A549 (cell line): Measurements from ENCODE around the gene MESD. TPM values are rescaled to one million over a fixed set of nuclear protein-coding genes. Genes with fewer than 3 reads are reported as not detected.

Source experiments
- ATAC-seq, 2 experiments: fragments of 200-7000 bp in 1 of 2; fragments of >200 bp in 1 of 2; cut with Nextera tagmentation in 1 of 2; cut with Tn5 transposase in 1 of 2; 3 replicates each; pipeline versions ENCODE4 v1.8.0 to v1.9.1; 2018 to 2020; ENCODE audit warnings: mild to moderate bottlenecking in 1 of 2, moderate library complexity in 1 of 2
- CTCF ChIA-PET: fragments of 300-600 bp; sonication (Branson Sonifier 250); formaldehyde crosslinking; extraction: SDS; loops from one replicate; lab custom pipeline; 2021; ENCODE audit warnings: antibody characterized with exemption, inconsistent platforms; lab: Yijun Ruan, JAX
- POLR2A ChIA-PET: fragments of 350-600 bp; formaldehyde crosslinking; extraction: SDS; loops from one replicate; lab custom pipeline; 2021; ENCODE audit warnings: antibody characterized with exemption, inconsistent platforms; lab: Yijun Ruan, JAX
- DNase-seq, 2 experiments: peaks; one replicate each; pipeline versions ENCODE4 v3.0.0 to v3.0.0-alpha.2; 2011 to 2016; ENCODE audit warnings: low read depth in 1 of 2, low spot score in 1 of 2
- FAIRE-seq: peaks from 2 replicates; lab custom pipeline; 2011; peaks lifted over from hg19 to GRCh38; lab: Jason Lieb, UNC
- H3K27ac ChIP-seq, 2 experiments: fragments of >200 bp; sonication (Bioruptor Twin); formaldehyde crosslinking; 3 replicates each; pipeline ENCODE4 v1.5.1; 2016 to 2017
- H3K4me1 ChIP-seq: fragments of >200 bp; sonication (Bioruptor Twin); formaldehyde crosslinking; 3 replicates; pipeline ENCODE4 v1.6.1; 2016
- H3K4me2 ChIP-seq: fragments of >200 bp; sonication (Bioruptor Twin); formaldehyde crosslinking; 3 replicates; pipeline ENCODE4 v1.6.1; 2016
- H3K4me3 ChIP-seq: fragments of >200 bp; sonication (Bioruptor Twin); formaldehyde crosslinking; 3 replicates; pipeline ENCODE4 v1.5.1; 2016
- H3K9me3 ChIP-seq: fragments of >200 bp; sonication (Bioruptor Twin); formaldehyde crosslinking; 3 replicates; pipeline ENCODE4 v1.6.1; 2016
- ATOH8 ChIP-seq: fragments of 250-450 bp; sonication (Bioruptor Pico); IDR thresholded peaks from 2 replicates; pipeline ENCODE4 v1.5.0; 2020; ENCODE audit warnings: low read depth, mild to moderate bottlenecking, moderate library complexity
- BCL3 ChIP-seq: fragments of >200 bp; sonication (Bioruptor Twin); formaldehyde crosslinking; IDR thresholded peaks from 3 replicates; pipeline ENCODE4 v1.6.1; 2016
- CBX2 ChIP-seq: fragments of 200-600 bp; sonication (generic); IDR thresholded peaks from 2 replicates; pipeline ENCODE4 v1.6.1; 2016; ENCODE audit warnings: low read depth, mild to moderate bottlenecking, borderline replicate concordance
- E2F6 ChIP-seq: IDR thresholded peaks from 2 replicates; pipeline ENCODE4 v1.6.1; 2012; ENCODE audit warnings: low read depth, borderline replicate concordance
- GATA3 ChIP-seq: IDR thresholded peaks from 2 replicates; pipeline ENCODE4 v1.6.1; 2012; ENCODE audit warnings: borderline replicate concordance
- HMGXB4 ChIP-seq: fragments of 250-450 bp; sonication (Bioruptor Pico); IDR thresholded peaks from 2 replicates; pipeline ENCODE4 v1.5.0; 2021; ENCODE audit warnings: mild to moderate bottlenecking, moderate library complexity, borderline replicate concordance
- HOXB13 ChIP-seq: fragments of 250-450 bp; sonication (Bioruptor Pico); IDR thresholded peaks from 2 replicates; pipeline ENCODE4 v1.5.0; 2020; ENCODE audit warnings: low read depth, mild to moderate bottlenecking, moderate library complexity
- JUN ChIP-seq, 2 experiments: fragments of >200 bp; sonication (Bioruptor Twin); formaldehyde crosslinking; IDR thresholded peaks; 2 replicates in 1 of 2; 3 replicates in 1 of 2; pipeline ENCODE4 v1.6.1; 2016 to 2017
- MAX ChIP-seq: IDR thresholded peaks from 2 replicates; pipeline ENCODE4 v1.6.1; 2012
- MAZ ChIP-seq: fragments of 150-350 bp; IDR thresholded peaks from 2 replicates; pipeline ENCODE4 v1.6.1; 2014; ENCODE audit warnings: antibody characterized with exemption, low read depth, low read length, borderline replicate concordance
- MYC ChIP-seq: IDR thresholded peaks from 2 replicates; pipeline ENCODE4 v1.6.1; 2012; ENCODE audit warnings: mild to moderate bottlenecking, inconsistent platforms, low read length, improper control_type of control experiment, borderline replicate concordance
- NFE2L2 ChIP-seq: fragments of 150-350 bp; conservative IDR thresholded peaks from 2 replicates; pipeline ENCODE4 v1.6.1; 2014; ENCODE audit warnings: low read length
- POLR2A ChIP-seq: IDR thresholded peaks from 2 replicates; pipeline ENCODE4 v1.6.1; 2012; ENCODE audit warnings: mild to moderate bottlenecking, low read length
- REST ChIP-seq: fragments of 200-600 bp; sonication (generic); IDR thresholded peaks from 2 replicates; pipeline ENCODE4 v1.6.1; 2016; ENCODE audit warnings: antibody characterized with exemption, mild to moderate bottlenecking, moderate library complexity
- TP53 ChIP-seq: fragments of 250-450 bp; sonication (Bioruptor Pico); IDR thresholded peaks from 2 replicates; pipeline ENCODE4 v1.5.0; 2021; ENCODE audit warnings: mild to moderate bottlenecking, moderate library complexity
- WGBS: methylation state at CpG from one replicate; pipeline ENCODE4 v1.1.6; 2017; ENCODE audit errors: missing lambda C conversion rate; 5-methylcytosine and 5-hydroxymethylcytosine counted together
- polyA plus RNA-seq, 4 experiments: library from polyadenylated mRNA; depleted of rRNA in 3 of 4; stranded (reverse); fragments of >200 nt; fragmentation: RNase III in 1 of 4; extraction: RNeasy Plus Mini Kit Qiagen cat#74134 plus additional on column Dnase treatment in 1 of 4; gene quantifications; 2 replicates in 3 of 4; 3 replicates in 1 of 4; pipeline ENCODE4 v1.2.3, GENCODE V29; 2011 to 2017

Gene MESD
- polyA plus RNA-seq, 2 of the 4 experiments (the other 2 are of a cell fraction) = 35.6 to 39.4 TPM

- ATAC-seq = peak in 1 of 2 experiments; percentile 46; a peak in 4 of 6 replicates
- Histone ChIP-seq H3K27ac (peak overlapping the region; percentile 90 to 98), H3K4me1 (peaks cover 24% of the 10 kb centered on the region), H3K4me2 (peak overlapping the region; percentile 92), H3K9me3 (no peaks in the 10 kb centered on the region), H3K4me3 (peak overlapping the region; percentile 67)
- TF ChIP-seq CBX2 (no peak), JUN (IDR thresholded peaks at IDR 0.05) (0 out of 5 replicates have a peak, but pooled peaks of 1 of the 2 experiments have one; percentile 22), POLR2A (0 out of 2 replicates have a peak, but pooled peaks have one; percentile 2)
- FAIRE-seq = no peak
- WGBS = no CpG with 5 or more reads among the region's 42 CpGs
- no peak for DNase-seq
- POLR2A ChIA-PET = interaction anchor here (2.5 kb wide), 1 partner anchor 11 kb away, joined by 30 read pairs; no protein-coding TSS in a partner anchor
- CTCF ChIA-PET = interaction anchor here (0.9 to 3.2 kb wide), 5 partner anchors 11 to 264 kb away, joined by 3 to 9 read pairs (median 4); partner anchors contain the start of gene CEMIP
Measured at GRCh38 chr15:81002009-81002330, 12.4 kb upstream of the MESD start.

- POLR2A ChIA-PET = interaction anchor here (0.6 to 2.5 kb wide), 3 partner anchors 11 to 44 kb away, joined by 3 to 30 read pairs (median 3); no protein-coding TSS in a partner anchor
- 2% methylated on average over 35 of the region's 110 CpGs for WGBS
- CTCF ChIA-PET = interaction anchor here (0.9 to 3.2 kb wide), 6 partner anchors 10 to 265 kb away, joined by 3 to 9 read pairs (median 4); partner anchors contain the start of gene CEMIP
- Histone ChIP-seq H3K4me2 (peak overlapping the region; percentile 92), H3K4me3 (peak overlapping the region; percentile 67), H3K4me1 (peaks cover 24% of the 10 kb centered on the region), H3K27ac (peak overlapping the region; percentile 90 to 98), H3K9me3 (no peaks in the 10 kb centered on the region)
- FAIRE-seq (no peak), ATAC-seq (peak; percentile 64 to 76), DNase-seq (peak; percentile 59 to 60)
- TF ChIP-seq POLR2A = peak; percentile 33
- TF ChIP-seq E2F6 = 0 out of 2 replicates have a peak, but pooled peaks have one; percentile 73
- peak in 1 of 2 experiments; percentile 44; a peak in 2 of 5 replicates for TF ChIP-seq JUN (IDR thresholded peaks at IDR 0.05)
- TF ChIP-seq MAZ = no peak
- no peak for TF ChIP-seq NFE2L2
- TF ChIP-seq MYC = peak; percentile 26; the same call in 1 of the 2 replicates
- peak; percentile 80 for TF ChIP-seq MAX
- no peak for TF ChIP-seq HMGXB4 (CRISPR knock-in tag)
- TF ChIP-seq ATOH8 (CRISPR knock-in tag) = 0 out of 2 replicates have a peak, but pooled peaks have one; percentile 27
- peak; percentile 75; the same call in 1 of the 2 replicates for TF ChIP-seq TP53 (CRISPR knock-in tag)
- TF ChIP-seq HOXB13 (CRISPR knock-in tag) = 0 out of 2 replicates have a peak, but pooled peaks have one; percentile 30
Measured at GRCh38 chr15:81001152-81002008, 11.8 kb upstream of the MESD start.

GRCh38 chr15:81000624-81001151, 11.1 kb upstream of the MESD start, which contains the start of gene TLNRD1:
Gene TLNRD1, plus strand, starts transcription at chr15:81000923. Its CDS starts 1,349 bp downstream, at chr15:81002272.
- ChIA-PET POLR2A (interaction anchor here (0.5 to 2.5 kb wide), 10 partner anchors 10 to 1120 kb away, joined by 3 to 30 read pairs (median 3); partner anchors contain the start of gene MEX3B), CTCF (interaction anchor here (0.6 to 3.2 kb wide), 4 partner anchors 9 to 265 kb away, joined by 3 to 9 read pairs (median 3); no protein-coding TSS in a partner anchor)
- ATAC-seq (peak; percentile 84 to 92), DNase-seq (peak; percentile 95), FAIRE-seq (no peak)
- H3K27ac ChIP-seq = peak within 1 kb of the TSS; percentile 90 to 98
- H3K4me3 ChIP-seq = peak within 1 kb of the TSS; percentile 67
- peak within 1 kb of the TSS; percentile 92 for H3K4me2 ChIP-seq
- 1% methylated on average over 36 of the region's 66 CpGs for WGBS
- H3K9me3 ChIP-seq = no peaks in the 10 kb centered on the region
- peaks cover 24% of the 10 kb centered on the region for H3K4me1 ChIP-seq
- peak; percentile 90; the same call in 2 of the 3 replicates for TF ChIP-seq BCL3
- peak; percentile 36; the same call in 1 of the 2 replicates for TF ChIP-seq REST
- TF ChIP-seq GATA3 = peak; percentile 40
- peak; percentile 96 for TF ChIP-seq POLR2A
- peak; percentile 64; the same call in 1 of the 2 replicates for TF ChIP-seq MYC
- TF ChIP-seq TP53 (CRISPR knock-in tag) = 0 out of 2 replicates have a peak, but pooled peaks have one; percentile 3
- 0 out of 2 replicates have a peak, but pooled peaks have one; percentile 10 for TF ChIP-seq HMGXB4 (CRISPR knock-in tag)
